ENCODE measurements around the gene PLEKHO2. TPM values are rescaled to one million over a fixed set of nuclear protein-coding genes. Genes with fewer than 3 reads are reported as not detected.

Gene PLEKHO2
- total and polyA plus RNA-seq, 2 donors (not counting 3 experiments of a cell fraction or from before 2014, with no cell fraction given), result 21.9 to 24.9 TPM

- Histone ChIP-seq H3K36me3 (ENCODE audit: control insufficient read depth in 2 of 2, extremely low read depth in 1 of 2, insufficient read depth in 2 of 2, low read length in 2 of 2) (peaks cover 0 to 25% of the 10 kb centered on the region in 2 experiments), H3K27ac (ENCODE audit: insufficient read depth, low read depth, low read length) (no peak overlapping the region), H3K4me3 (replicated peaks in 1 of 3; ENCODE audit: insufficient read depth in 1 of 3, low read depth in 1 of 3, low read length in 3 of 3) (no peak overlapping the region), H4K20me1 (replicated peaks; ENCODE audit: control insufficient read depth, extremely low read depth, insufficient read depth, low read length) (no peaks in the 10 kb centered on the region), H3K79me2 (ENCODE audit: control insufficient read depth, insufficient read depth, low read length) (no peaks in the 10 kb centered on the region), H3K9me1 (replicated peaks; ENCODE audit: control insufficient read depth, extremely low read depth, insufficient read depth, low read length) (no peaks in the 10 kb centered on the region), H3K4me2 (ENCODE audit: insufficient read depth, low read length) (no peak overlapping the region), H3K27me3 (ENCODE audit: control insufficient read depth in 2 of 2, insufficient read depth in 2 of 2, low read length in 2 of 2) (no peaks in the 10 kb centered on the region), H3K9me3 (replicated peaks; ENCODE audit: control insufficient read depth, insufficient read depth, low read length) (no peaks in the 10 kb centered on the region), H3K4me1 (ENCODE audit: control insufficient read depth, extremely low read depth, insufficient read depth, low read length) (peaks cover 6% of the 10 kb centered on the region), H3K9ac (replicated peaks; ENCODE audit: extremely low read depth, insufficient read depth, low read length) (no peak overlapping the region), H2AFZ (ENCODE audit: low read depth, low read length) (no peak overlapping the region)
- intact Hi-C loops (cut with micrococcal nuclease) (no loop called here), dilution Hi-C loops (cut with MboI; ENCODE audit: extremely low pct_ligation_motif_present, low sequenced_read_pairs) (no loop called here)
- no peak for DNase-seq (ENCODE audit: low read depth, low spot score)
- POLR2A ChIA-PET, result no interaction called here
- no TSS peak for BruUV-seq (replicated peaks)
- FAIRE-seq, result no peak
- CTCF ChIA-PET, result interaction anchor here (1.0 to 2.1 kb wide), 2 partner anchors 13 to 36 kb away, joined by 3 to 6 read pairs; no protein-coding TSS in a partner anchor
- TF ChIP-seq MYC (IDR thresholded peaks at IDR 0.05; ENCODE audit: low read depth, low read length) (no peak), GATA2 (IDR thresholded peaks at IDR 0.05; ENCODE audit: insufficient read depth, insufficient read length, low read depth, low read length) (no peak), EZH2 (IDR thresholded peaks at IDR 0.05; ENCODE audit: borderline replicate concordance, low read depth, low read length, severe bottlenecking) (no peak), POLR2A (IDR thresholded peaks at IDR 0.05; ENCODE audit: low read depth, low read length) (no peak), JUN (IDR thresholded peaks at IDR 0.05; ENCODE audit: borderline replicate concordance, insufficient read depth, insufficient read length, low read depth) (no peak), POLR2AphosphoS5 (IDR thresholded peaks at IDR 0.05; ENCODE audit: insufficient read depth, low read depth, low read length) (no peak), FOS (IDR thresholded peaks at IDR 0.05; ENCODE audit: borderline replicate concordance, insufficient read depth, low read length) (no peak)
- TF ChIP-seq, protein P1, sequence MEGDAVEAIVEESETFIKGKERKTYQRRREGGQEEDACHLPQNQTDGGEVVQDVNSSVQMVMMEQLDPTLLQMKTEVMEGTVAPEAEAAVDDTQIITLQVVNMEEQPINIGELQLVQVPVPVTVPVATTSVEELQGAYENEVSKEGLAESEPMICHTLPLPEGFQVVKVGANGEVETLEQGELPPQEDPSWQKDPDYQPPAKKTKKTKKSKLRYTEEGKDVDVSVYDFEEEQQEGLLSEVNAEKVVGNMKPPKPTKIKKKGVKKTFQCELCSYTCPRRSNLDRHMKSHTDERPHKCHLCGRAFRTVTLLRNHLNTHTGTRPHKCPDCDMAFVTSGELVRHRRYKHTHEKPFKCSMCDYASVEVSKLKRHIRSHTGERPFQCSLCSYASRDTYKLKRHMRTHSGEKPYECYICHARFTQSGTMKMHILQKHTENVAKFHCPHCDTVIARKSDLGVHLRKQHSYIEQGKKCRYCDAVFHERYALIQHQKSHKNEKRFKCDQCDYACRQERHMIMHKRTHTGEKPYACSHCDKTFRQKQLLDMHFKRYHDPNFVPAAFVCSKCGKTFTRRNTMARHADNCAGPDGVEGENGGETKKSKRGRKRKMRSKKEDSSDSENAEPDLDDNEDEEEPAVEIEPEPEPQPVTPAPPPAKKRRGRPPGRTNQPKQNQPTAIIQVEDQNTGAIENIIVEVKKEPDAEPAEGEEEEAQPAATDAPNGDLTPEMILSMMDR (IDR thresholded peaks at IDR 0.05; ENCODE audit: extremely low read depth in 1 of 2, insufficient read depth in 1 of 2, low read depth in 1 of 2, low read length in 2 of 2), result no peak
- TF ChIP-seq, protein P2, sequence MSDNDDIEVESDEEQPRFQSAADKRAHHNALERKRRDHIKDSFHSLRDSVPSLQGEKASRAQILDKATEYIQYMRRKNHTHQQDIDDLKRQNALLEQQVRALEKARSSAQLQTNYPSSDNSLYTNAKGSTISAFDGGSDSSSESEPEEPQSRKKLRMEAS (IDR thresholded peaks at IDR 0.05; ENCODE audit: insufficient read depth, insufficient read length), result no peak
Measured at GRCh38 chr15:64869501-64869900, 27.8 kb downstream of the PLEKHO2 start.
